HepG2 (cell line): ENCODE data around the gene LRRC45. TPM values are rescaled to one million over a fixed set of nuclear protein-coding genes. Genes with fewer than 3 reads are reported as not detected.

Experiments
- ARNT ChIP-seq: fragments of 450-650 bp; IDR thresholded peaks from 2 replicates; pipeline ENCODE4 v1.6.1; 2017
- CHCHD3 ChIP-seq: sonication (generic); formaldehyde crosslinking; IDR thresholded peaks from 2 replicates; pipeline ENCODE4 v1.8.0; 2022; ENCODE audit warnings: mild to moderate bottlenecking, missing genetic modification reagents, moderate library complexity
- PHF20 ChIP-seq: sonication (generic); formaldehyde crosslinking; IDR thresholded peaks from 2 replicates; pipeline ENCODE4 v1.5.0; 2020; ENCODE audit warnings: mild to moderate bottlenecking, missing genetic modification reagents
- POLR2G ChIP-seq: fragments of 200-400 bp; formaldehyde crosslinking; IDR thresholded peaks from 2 replicates; pipeline ENCODE4 v1.6.1; 2018; ENCODE audit warnings: mild to moderate bottlenecking, low read depth, low read length, moderate library complexity
- RAD51 ChIP-seq: fragments of 450-650 bp; IDR thresholded peaks from 2 replicates; pipeline ENCODE4 v1.6.1; 2016; ENCODE audit warnings: borderline replicate concordance
- RFX1 ChIP-seq: fragments of 450-650 bp; IDR thresholded peaks from 2 replicates; pipeline ENCODE4 v1.6.1; 2017
- SMC3 ChIP-seq: IDR thresholded peaks from 2 replicates; pipeline ENCODE4 v1.6.1; 2011; ENCODE audit warnings: low read length, improper control_type of control experiment
- SRY ChIP-seq: sonication (generic); formaldehyde crosslinking; IDR thresholded peaks from 2 replicates; pipeline ENCODE4 v1.8.0; 2022; ENCODE audit warnings: mild to moderate bottlenecking, missing genetic modification reagents
- ZNF501 ChIP-seq: sonication (generic); formaldehyde crosslinking; IDR thresholded peaks from 2 replicates; pipeline ENCODE4 v1.5.1; 2020; ENCODE audit warnings: mild to moderate bottlenecking, moderate library complexity, missing genetic modification reagents
- polyA plus RNA-seq, 8 experiments: library from polyadenylated mRNA; depleted of rRNA in 3 of 8; stranded (reverse) in 7 of 8; unstranded in 1 of 8; fragments of >200 nt; fragmentation: Illumina TruSeq in 4 of 8; extraction: Trizol in 4 of 8; gene quantifications; 2 replicates each; pipeline versions ENCODE4 v1.2.1 to v1.2.3, GENCODE V29; 2011 to 2016; ENCODE audit warnings: low read depth in 4 of 8, missing spikeins in 1 of 8, mixed read lengths in 1 of 8; ENCODE audit not compliant: insufficient read depth in 1 of 8
- total RNA-seq, 5 experiments: library from RNA; depleted of rRNA; stranded (reverse); fragments of >200 nt; fragmentation: Illumina TruSeq; extraction: Trizol; gene quantifications; 2 replicates each; pipeline ENCODE4 v1.2.3, GENCODE V29; 2016; ENCODE audit warnings: low read depth in 1 of 5
- TF ChIP-seq, protein P1 (sequence below): sonication (generic); formaldehyde crosslinking; IDR thresholded peaks from 2 replicates; pipeline ENCODE4 v1.4.0; 2020; ENCODE audit warnings: missing genetic modification reagents, borderline replicate concordance
- TF ChIP-seq, protein P2 (sequence below): IDR thresholded peaks from 2 replicates; pipeline ENCODE4 v1.6.1; 2016; ENCODE audit warnings: low read depth, missing genetic modification reagents, missing compliant biosample characterization
- TF ChIP-seq, protein P3 (sequence below): sonication (generic); formaldehyde crosslinking; conservative IDR thresholded peaks from 2 replicates; pipeline ENCODE4 v1.8.0; 2022; ENCODE audit warnings: low read depth, missing genetic modification reagents
- TF ChIP-seq, protein P4 (sequence below): sonication (generic); formaldehyde crosslinking; IDR thresholded peaks from 2 replicates; pipeline ENCODE4 v1.4.0; 2020; ENCODE audit warnings: mild to moderate bottlenecking, missing genetic modification reagents

LRRC45 gene
- total and polyA plus RNA-seq, 2 of the 13 experiments (the other 11 are each of a cell fraction or from before 2014, with no cell fraction given) = 11.6 to 48.1 TPM

DNA sequence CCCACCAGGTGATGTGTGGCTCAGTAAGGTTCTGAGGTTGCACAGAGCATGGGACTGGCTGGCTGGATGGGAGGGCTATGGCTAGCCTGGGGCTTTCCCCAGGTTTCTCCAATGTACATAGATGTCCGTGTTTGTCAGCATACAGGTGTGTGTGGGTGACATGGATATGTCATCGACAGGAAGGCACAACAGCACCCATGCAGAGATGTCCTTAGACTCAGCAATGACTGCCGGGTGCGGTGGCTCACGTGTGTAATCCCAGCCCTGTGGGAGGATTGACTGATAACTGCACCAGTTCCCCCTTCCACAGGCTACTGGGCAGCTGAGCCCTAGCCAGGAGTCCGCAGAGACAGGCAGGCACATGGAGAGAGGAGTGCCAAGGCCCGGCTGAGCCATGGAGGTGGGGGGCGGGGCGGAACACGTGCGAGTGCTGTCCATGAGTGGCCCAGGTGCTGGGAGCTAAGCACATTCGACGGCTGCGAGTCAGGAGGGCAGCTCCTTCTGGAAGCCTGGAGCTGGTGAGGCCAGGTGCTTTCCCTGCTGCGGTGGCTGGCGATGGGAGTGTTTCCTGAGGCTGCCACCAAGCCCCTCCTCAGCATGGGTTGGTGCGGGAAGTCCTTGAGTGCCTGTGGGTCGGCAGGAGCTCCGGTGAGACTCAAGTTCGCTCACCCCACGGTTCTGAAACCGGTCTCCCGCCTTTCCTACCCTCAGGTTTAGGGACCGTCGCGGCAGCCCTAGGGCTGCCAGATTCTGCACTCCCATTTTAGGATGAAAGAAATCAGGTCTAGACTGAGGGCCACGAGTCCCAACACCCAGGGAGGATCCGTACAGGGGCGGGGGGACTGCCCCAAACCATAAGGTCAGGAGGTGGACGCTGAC is 46.5 kb upstream of the LRRC45 start (continued):
- TF ChIP-seq, protein P1, sequence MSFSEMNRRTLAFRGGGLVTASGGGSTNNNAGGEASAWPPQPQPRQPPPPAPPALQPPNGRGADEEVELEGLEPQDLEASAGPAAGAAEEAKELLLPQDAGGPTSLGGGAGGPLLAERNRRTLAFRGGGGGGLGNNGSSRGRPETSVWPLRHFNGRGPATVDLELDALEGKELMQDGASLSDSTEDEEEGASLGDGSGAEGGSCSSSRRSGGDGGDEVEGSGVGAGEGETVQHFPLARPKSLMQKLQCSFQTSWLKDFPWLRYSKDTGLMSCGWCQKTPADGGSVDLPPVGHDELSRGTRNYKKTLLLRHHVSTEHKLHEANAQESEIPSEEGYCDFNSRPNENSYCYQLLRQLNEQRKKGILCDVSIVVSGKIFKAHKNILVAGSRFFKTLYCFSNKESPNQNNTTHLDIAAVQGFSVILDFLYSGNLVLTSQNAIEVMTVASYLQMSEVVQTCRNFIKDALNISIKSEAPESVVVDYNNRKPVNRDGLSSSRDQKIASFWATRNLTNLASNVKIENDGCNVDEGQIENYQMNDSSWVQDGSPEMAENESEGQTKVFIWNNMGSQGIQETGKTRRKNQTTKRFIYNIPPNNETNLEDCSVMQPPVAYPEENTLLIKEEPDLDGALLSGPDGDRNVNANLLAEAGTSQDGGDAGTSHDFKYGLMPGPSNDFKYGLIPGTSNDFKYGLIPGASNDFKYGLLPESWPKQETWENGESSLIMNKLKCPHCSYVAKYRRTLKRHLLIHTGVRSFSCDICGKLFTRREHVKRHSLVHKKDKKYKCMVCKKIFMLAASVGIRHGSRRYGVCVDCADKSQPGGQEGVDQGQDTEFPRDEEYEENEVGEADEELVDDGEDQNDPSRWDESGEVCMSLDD = no peak
- TF ChIP-seq SMC3 (no peak), RFX1 (no peak), POLR2G (peak; percentile 60; the same call in 1 of the 2 replicates), ARNT (no peak), SRY (CRISPR knock-in tag) (no peak; the same call in 1 of the 2 replicates), RAD51 (no peak), ZNF501 (CRISPR knock-in tag) (no peak), PHF20 (CRISPR knock-in tag) (peak; percentile 38), CHCHD3 (CRISPR knock-in tag) (peak; percentile 7; the same call in 1 of the 2 replicates)
- TF ChIP-seq, protein P2, sequence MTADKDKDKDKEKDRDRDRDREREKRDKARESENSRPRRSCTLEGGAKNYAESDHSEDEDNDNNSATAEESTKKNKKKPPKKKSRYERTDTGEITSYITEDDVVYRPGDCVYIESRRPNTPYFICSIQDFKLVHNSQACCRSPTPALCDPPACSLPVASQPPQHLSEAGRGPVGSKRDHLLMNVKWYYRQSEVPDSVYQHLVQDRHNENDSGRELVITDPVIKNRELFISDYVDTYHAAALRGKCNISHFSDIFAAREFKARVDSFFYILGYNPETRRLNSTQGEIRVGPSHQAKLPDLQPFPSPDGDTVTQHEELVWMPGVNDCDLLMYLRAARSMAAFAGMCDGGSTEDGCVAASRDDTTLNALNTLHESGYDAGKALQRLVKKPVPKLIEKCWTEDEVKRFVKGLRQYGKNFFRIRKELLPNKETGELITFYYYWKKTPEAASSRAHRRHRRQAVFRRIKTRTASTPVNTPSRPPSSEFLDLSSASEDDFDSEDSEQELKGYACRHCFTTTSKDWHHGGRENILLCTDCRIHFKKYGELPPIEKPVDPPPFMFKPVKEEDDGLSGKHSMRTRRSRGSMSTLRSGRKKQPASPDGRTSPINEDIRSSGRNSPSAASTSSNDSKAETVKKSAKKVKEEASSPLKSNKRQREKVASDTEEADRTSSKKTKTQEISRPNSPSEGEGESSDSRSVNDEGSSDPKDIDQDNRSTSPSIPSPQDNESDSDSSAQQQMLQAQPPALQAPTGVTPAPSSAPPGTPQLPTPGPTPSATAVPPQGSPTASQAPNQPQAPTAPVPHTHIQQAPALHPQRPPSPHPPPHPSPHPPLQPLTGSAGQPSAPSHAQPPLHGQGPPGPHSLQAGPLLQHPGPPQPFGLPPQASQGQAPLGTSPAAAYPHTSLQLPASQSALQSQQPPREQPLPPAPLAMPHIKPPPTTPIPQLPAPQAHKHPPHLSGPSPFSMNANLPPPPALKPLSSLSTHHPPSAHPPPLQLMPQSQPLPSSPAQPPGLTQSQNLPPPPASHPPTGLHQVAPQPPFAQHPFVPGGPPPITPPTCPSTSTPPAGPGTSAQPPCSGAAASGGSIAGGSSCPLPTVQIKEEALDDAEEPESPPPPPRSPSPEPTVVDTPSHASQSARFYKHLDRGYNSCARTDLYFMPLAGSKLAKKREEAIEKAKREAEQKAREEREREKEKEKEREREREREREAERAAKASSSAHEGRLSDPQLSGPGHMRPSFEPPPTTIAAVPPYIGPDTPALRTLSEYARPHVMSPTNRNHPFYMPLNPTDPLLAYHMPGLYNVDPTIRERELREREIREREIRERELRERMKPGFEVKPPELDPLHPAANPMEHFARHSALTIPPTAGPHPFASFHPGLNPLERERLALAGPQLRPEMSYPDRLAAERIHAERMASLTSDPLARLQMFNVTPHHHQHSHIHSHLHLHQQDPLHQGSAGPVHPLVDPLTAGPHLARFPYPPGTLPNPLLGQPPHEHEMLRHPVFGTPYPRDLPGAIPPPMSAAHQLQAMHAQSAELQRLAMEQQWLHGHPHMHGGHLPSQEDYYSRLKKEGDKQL = no peak; the same call in 1 of the 2 replicates
- TF ChIP-seq, protein P3, sequence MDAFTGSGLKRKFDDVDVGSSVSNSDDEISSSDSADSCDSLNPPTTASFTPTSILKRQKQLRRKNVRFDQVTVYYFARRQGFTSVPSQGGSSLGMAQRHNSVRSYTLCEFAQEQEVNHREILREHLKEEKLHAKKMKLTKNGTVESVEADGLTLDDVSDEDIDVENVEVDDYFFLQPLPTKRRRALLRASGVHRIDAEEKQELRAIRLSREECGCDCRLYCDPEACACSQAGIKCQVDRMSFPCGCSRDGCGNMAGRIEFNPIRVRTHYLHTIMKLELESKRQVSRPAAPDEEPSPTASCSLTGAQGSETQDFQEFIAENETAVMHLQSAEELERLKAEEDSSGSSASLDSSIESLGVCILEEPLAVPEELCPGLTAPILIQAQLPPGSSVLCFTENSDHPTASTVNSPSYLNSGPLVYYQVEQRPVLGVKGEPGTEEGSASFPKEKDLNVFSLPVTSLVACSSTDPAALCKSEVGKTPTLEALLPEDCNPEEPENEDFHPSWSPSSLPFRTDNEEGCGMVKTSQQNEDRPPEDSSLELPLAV (CRISPR knock-in tag) = no peak
- TF ChIP-seq, protein P4, sequence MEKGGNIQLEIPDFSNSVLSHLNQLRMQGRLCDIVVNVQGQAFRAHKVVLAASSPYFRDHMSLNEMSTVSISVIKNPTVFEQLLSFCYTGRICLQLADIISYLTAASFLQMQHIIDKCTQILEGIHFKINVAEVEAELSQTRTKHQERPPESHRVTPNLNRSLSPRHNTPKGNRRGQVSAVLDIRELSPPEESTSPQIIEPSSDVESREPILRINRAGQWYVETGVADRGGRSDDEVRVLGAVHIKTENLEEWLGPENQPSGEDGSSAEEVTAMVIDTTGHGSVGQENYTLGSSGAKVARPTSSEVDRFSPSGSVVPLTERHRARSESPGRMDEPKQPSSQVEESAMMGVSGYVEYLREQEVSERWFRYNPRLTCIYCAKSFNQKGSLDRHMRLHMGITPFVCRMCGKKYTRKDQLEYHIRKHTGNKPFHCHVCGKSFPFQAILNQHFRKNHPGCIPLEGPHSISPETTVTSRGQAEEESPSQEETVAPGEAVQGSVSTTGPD = 0 out of 2 replicates have a peak, but pooled peaks have one; percentile 24
